Measurements from ENCODE around the gene RPS21. TPM values are rescaled to one million over a fixed set of nuclear protein-coding genes. Genes with fewer than 3 reads are reported as not detected.

Gene RPS21
- total and polyA plus RNA-seq, 10 of the 15 experiments (the other 5 are each of a cell fraction or from before 2014, with no cell fraction given), result 1,474 to 4,987 (median 2,439) TPM

- TF ChIP-seq IRF3 (IDR thresholded peaks at IDR 0.05) (no peak), SMC3 (IDR thresholded peaks at IDR 0.05; ENCODE audit: borderline replicate concordance, low read length) (no peak), SIN3A (IDR thresholded peaks at IDR 0.05; ENCODE audit: low read depth, low read length) (0 out of 2 replicates have a peak, but pooled peaks have one; percentile 83), TCF3 (IDR thresholded peaks at IDR 0.05; ENCODE audit: borderline replicate concordance, insufficient read depth, low read depth, low read length) (peak; percentile 73; the same call in 1 of the 2 replicates), BACH1 (IDR thresholded peaks at IDR 0.05; ENCODE audit: borderline replicate concordance) (no peak; the same call in 1 of the 2 replicates), MLLT1 (IDR thresholded peaks at IDR 0.05) (no peak), POLR2A (IDR thresholded peaks at IDR 0.05; ENCODE audit: low read depth, low read length) (peak; percentile 94), NR2C2 (IDR thresholded peaks at IDR 0.05; ENCODE audit: borderline replicate concordance, control insufficient read depth, insufficient read length, low read depth) (peak; percentile 92), TCF7 (IDR thresholded peaks at IDR 0.05; ENCODE audit: borderline replicate concordance) (no peak), MYC (IDR thresholded peaks at IDR 0.05; ENCODE audit: insufficient read depth, insufficient read length, insufficient replicate concordance, low read length, severe bottlenecking) (peak; percentile 61), JUND (IDR thresholded peaks at IDR 0.05; ENCODE audit: low read depth, low read length) (no peak), TBL1XR1 (IDR thresholded peaks at IDR 0.05; ENCODE audit: low read depth, low read length) (peak; percentile 38; the same call in 1 of the 2 replicates), PML (IDR thresholded peaks at IDR 0.05; ENCODE audit: low read length) (no peak; the same call in 1 of the 2 replicates), CHD2 (IDR thresholded peaks at IDR 0.05; ENCODE audit: borderline replicate concordance, low read depth, low read length) (peak; percentile 66; the same call in 1 of the 2 replicates), EED (IDR thresholded peaks at IDR 0.05; ENCODE audit: low read depth) (no peak), CHD1 (IDR thresholded peaks at IDR 0.05; ENCODE audit: low read depth, low read length) (no peak), SUZ12 (IDR thresholded peaks at IDR 0.05; ENCODE audit: unreplicated experiment) (no peak), BMI1 (IDR thresholded peaks at IDR 0.05; ENCODE audit: borderline replicate concordance) (no peak), YY1 (IDR thresholded peaks at IDR 0.05; ENCODE audit: low read depth, low read length) (peak; percentile 71; the same call in 1 of the 2 replicates), USF2 (IDR thresholded peaks at IDR 0.05; ENCODE audit: borderline replicate concordance, low read depth, low read length) (no peak; the same call in 1 of the 2 replicates), HDGF (IDR thresholded peaks at IDR 0.05) (no peak), ZNF622 (IDR thresholded peaks at IDR 0.05) (no peak)
- TF ChIP-seq, protein P1, sequence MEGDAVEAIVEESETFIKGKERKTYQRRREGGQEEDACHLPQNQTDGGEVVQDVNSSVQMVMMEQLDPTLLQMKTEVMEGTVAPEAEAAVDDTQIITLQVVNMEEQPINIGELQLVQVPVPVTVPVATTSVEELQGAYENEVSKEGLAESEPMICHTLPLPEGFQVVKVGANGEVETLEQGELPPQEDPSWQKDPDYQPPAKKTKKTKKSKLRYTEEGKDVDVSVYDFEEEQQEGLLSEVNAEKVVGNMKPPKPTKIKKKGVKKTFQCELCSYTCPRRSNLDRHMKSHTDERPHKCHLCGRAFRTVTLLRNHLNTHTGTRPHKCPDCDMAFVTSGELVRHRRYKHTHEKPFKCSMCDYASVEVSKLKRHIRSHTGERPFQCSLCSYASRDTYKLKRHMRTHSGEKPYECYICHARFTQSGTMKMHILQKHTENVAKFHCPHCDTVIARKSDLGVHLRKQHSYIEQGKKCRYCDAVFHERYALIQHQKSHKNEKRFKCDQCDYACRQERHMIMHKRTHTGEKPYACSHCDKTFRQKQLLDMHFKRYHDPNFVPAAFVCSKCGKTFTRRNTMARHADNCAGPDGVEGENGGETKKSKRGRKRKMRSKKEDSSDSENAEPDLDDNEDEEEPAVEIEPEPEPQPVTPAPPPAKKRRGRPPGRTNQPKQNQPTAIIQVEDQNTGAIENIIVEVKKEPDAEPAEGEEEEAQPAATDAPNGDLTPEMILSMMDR (IDR thresholded peaks at IDR 0.05 in 2 of 3, conservative IDR thresholded peaks at IDR 0.05 in 1 of 3; ENCODE audit: control insufficient read depth in 2 of 3, extremely low read depth in 1 of 3, insufficient read depth in 1 of 3, low read depth in 3 of 3, low read length in 3 of 3), result no peak
- TF ChIP-seq, protein P2, sequence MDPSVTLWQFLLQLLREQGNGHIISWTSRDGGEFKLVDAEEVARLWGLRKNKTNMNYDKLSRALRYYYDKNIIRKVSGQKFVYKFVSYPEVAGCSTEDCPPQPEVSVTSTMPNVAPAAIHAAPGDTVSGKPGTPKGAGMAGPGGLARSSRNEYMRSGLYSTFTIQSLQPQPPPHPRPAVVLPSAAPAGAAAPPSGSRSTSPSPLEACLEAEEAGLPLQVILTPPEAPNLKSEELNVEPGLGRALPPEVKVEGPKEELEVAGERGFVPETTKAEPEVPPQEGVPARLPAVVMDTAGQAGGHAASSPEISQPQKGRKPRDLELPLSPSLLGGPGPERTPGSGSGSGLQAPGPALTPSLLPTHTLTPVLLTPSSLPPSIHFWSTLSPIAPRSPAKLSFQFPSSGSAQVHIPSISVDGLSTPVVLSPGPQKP (IDR thresholded peaks at IDR 0.05; ENCODE audit: low read depth, low read length), result peak; percentile 74
These were observed at the start of gene RPS21 (continued) for GRCh38 chr20:62386383-62387218.
